HEK293 (cell line): ENCODE results near the gene TMEM234.
A peak's percentile ranks its signal among the peaks of the same experiment; 100 is the strongest.

Experiments
- ATF2 ChIP-seq: fragments of 450-650 bp; formaldehyde crosslinking; IDR thresholded peaks from 2 replicates; pipeline ENCODE4 v1.5.1; 2016; ENCODE audit warnings: missing biosample characterization, missing genetic modification characterization, low read depth
- CTCF ChIP-seq: fragments of 450-650 bp; formaldehyde crosslinking; IDR thresholded peaks from 2 replicates; pipeline ENCODE4 v1.5.1; 2016; ENCODE audit warnings: missing biosample characterization, missing genetic modification characterization
- PRDM4 ChIP-seq: fragments of 450-650 bp; formaldehyde crosslinking; IDR thresholded peaks from 2 replicates; pipeline ENCODE4 v1.5.1; 2017; ENCODE audit warnings: missing biosample characterization, missing genetic modification characterization
- WT1 ChIP-seq: fragments of 450-650 bp; formaldehyde crosslinking; IDR thresholded peaks from 2 replicates; pipeline ENCODE4 v1.5.1; 2016; ENCODE audit warnings: missing biosample characterization, missing genetic modification characterization
- ZBTB21 ChIP-seq: fragments of 450-650 bp; formaldehyde crosslinking; IDR thresholded peaks from 2 replicates; pipeline ENCODE4 v1.5.1; 2017; ENCODE audit warnings: missing biosample characterization, missing genetic modification characterization
- ZFP69B ChIP-seq: fragments of 450-650 bp; formaldehyde crosslinking; IDR thresholded peaks from 2 replicates; pipeline ENCODE4 v1.5.1; 2016; ENCODE audit warnings: missing biosample characterization, missing genetic modification characterization
- ZNF530 ChIP-seq: fragments of 450-650 bp; formaldehyde crosslinking; IDR thresholded peaks from 2 replicates; pipeline ENCODE4 v1.5.1; 2016; ENCODE audit warnings: low read depth, missing biosample characterization, missing genetic modification characterization
- ZNF548 ChIP-seq: fragments of 450-650 bp; formaldehyde crosslinking; IDR thresholded peaks from 2 replicates; pipeline ENCODE4 v1.5.1; 2016; ENCODE audit warnings: missing biosample characterization, missing genetic modification characterization
- ZNF707 ChIP-seq: fragments of 450-650 bp; formaldehyde crosslinking; IDR thresholded peaks from 2 replicates; pipeline ENCODE4 v1.5.1; 2016; ENCODE audit warnings: missing biosample characterization, missing genetic modification characterization
- ZSCAN30 ChIP-seq: fragments of 450-650 bp; IDR thresholded peaks from 2 replicates; pipeline ENCODE4 v1.5.1; 2018; ENCODE audit warnings: missing biosample characterization, mild to moderate bottlenecking, missing genetic modification characterization, moderate library complexity

- peak; percentile 49; the same call in 1 of the 2 replicates for TF ChIP-seq CTCF (tag by site-specific recombination)
- TF ChIP-seq ZNF530 (tag by site-specific recombination) = no peak
- TF ChIP-seq ZNF707 (tag by site-specific recombination) = no peak
- TF ChIP-seq ZSCAN30 (tag by site-specific recombination) = peak; percentile 59; the same call in 1 of the 2 replicates
- no peak for TF ChIP-seq ZFP69B
- TF ChIP-seq ZNF548 (tag by site-specific recombination) = no peak
- TF ChIP-seq PRDM4 = no peak
- TF ChIP-seq WT1 = no peak
- no peak for TF ChIP-seq ATF2 (tag by site-specific recombination)
- TF ChIP-seq ZBTB21 (tag by site-specific recombination) = no peak
Measured at GRCh38 chr1:32179443-32180185, 42.5 kb downstream of the TMEM234 start, which contains the start of gene TXLNA.
